ENCODE data around the gene HMGB1. TPM values are rescaled to one million over a fixed set of nuclear protein-coding genes. Genes with fewer than 3 reads are reported as not detected.

HMGB1 gene
- total and polyA plus RNA-seq, 7 donors: 126 to 332 (median 210) TPM

- Histone ChIP-seq H3K36me3 (ENCODE audit: insufficient read depth in 1 of 2, low read depth in 1 of 2) (no peaks in the 10 kb centered on the region), H3K9me3 (no peaks in the 10 kb centered on the region), H3K4me3 (no peak overlapping the region), H3K4me1 (no peaks in the 10 kb centered on the region), H3K27me3 (ENCODE audit: insufficient read depth in 3 of 3, low read length in 2 of 3) (no peaks in the 10 kb centered on the region), H3K27ac (no peak overlapping the region)
- no peak for DNase-seq
- intact Hi-C loops (cut with DNase I): no loop called here
- WGBS, 3 donors: 85 to 92% (median 90%) methylated on average over 4 of the region's 4 CpGs
- TF ChIP-seq CTCF (IDR thresholded peaks at IDR 0.05): no peak
- no peak for ATAC-seq
Observed at GRCh38 chr13:30493658-30494381, 28.1 kb upstream of the HMGB1 start.

- DNase-seq (no peak), ATAC-seq (no peak)
- Histone ChIP-seq H3K4me3 (no peak overlapping the region), H3K27ac (no peak overlapping the region), H3K4me1 (peaks cover 10% of the 10 kb centered on the region), H3K36me3 (ENCODE audit: insufficient read depth in 1 of 2, low read depth in 1 of 2) (no peaks in the 10 kb centered on the region), H3K27me3 (ENCODE audit: insufficient read depth in 3 of 3, low read length in 2 of 3) (no peaks in the 10 kb centered on the region), H3K9me3 (no peaks in the 10 kb centered on the region)
- 91 to 96% (median 95%) methylated on average over 3 of the region's 3 CpGs for WGBS, 3 donors
- intact Hi-C loops (cut with DNase I): loop anchor here in 1 of 2 donors (10.0 kb wide), 1 partner anchor 318 kb away; no protein-coding TSS in a partner anchor
- no peak for TF ChIP-seq CTCF (IDR thresholded peaks at IDR 0.05)
Observed at GRCh38 chr13:30487075-30487470, 21.3 kb upstream of the HMGB1 start.

- Histone ChIP-seq H3K4me1 (peaks cover 10% of the 10 kb centered on the region), H3K36me3 (ENCODE audit: insufficient read depth in 1 of 2, low read depth in 1 of 2) (no peaks in the 10 kb centered on the region), H3K9me3 (no peaks in the 10 kb centered on the region), H3K4me3 (no peak overlapping the region), H3K27me3 (ENCODE audit: insufficient read depth in 3 of 3, low read length in 2 of 3) (no peaks in the 10 kb centered on the region), H3K27ac (no peak overlapping the region)
- ATAC-seq (peak in 1 of 4 donors; percentile 46), DNase-seq (no peak)
- WGBS, 3 donors: 73 to 80% (median 76%) methylated on average over 11 of the region's 11 CpGs
- TF ChIP-seq CTCF (IDR thresholded peaks at IDR 0.05): no peak
- intact Hi-C loops (cut with DNase I): loop anchor here in 1 of 2 donors (10.0 kb wide), 1 partner anchor 318 kb away; no protein-coding TSS in a partner anchor
Observed at GRCh38 chr13:30486230-30487074, 20.7 kb upstream of the HMGB1 start.

- no peak overlapping the region for H3K4me3 ChIP-seq
- ATAC-seq (no peak), DNase-seq (no peak)
- no peaks in the 10 kb centered on the region for H3K4me1 ChIP-seq
- intact Hi-C loops (cut with DNase I): loop anchor here in 1 of 2 donors (10.0 kb wide), 1 partner anchor 324 kb away; no protein-coding TSS in a partner anchor
- no peak for TF ChIP-seq CTCF (IDR thresholded peaks at IDR 0.05)
- no peaks in the 10 kb centered on the region for H3K36me3 ChIP-seq (ENCODE audit: insufficient read depth in 1 of 2, low read depth in 1 of 2)
- 95 to 97% (median 96%) methylated on average over 8 of the region's 8 CpGs for WGBS, 3 donors
- no peaks in the 10 kb centered on the region for H3K9me3 ChIP-seq
- no peak overlapping the region for H3K27ac ChIP-seq
- no peaks in the 10 kb centered on the region for H3K27me3 ChIP-seq (ENCODE audit: insufficient read depth in 3 of 3, low read length in 2 of 3)
Observed at GRCh38 chr13:30481241-30481760, 15.6 kb upstream of the HMGB1 start.

Data from psoas muscle (tissue), 8 donors.